Duodenal mucosa (tissue), 2 donors: ENCODE measurements around the gene PEAK1.

Experiments
- H3K27ac ChIP-seq: one replicate; pipeline ENCODE4 v1.7.0; 2013; ENCODE audit warnings: low read depth, low read length
- H3K27me3 ChIP-seq, 2 donors: one replicate each; pipeline ENCODE4 v1.7.0; 2013; ENCODE audit warnings: low read length in 2 of 2, control low read depth in 1 of 2; ENCODE audit not compliant: insufficient read depth in 2 of 2, control insufficient read depth in 1 of 2
- H3K36me3 ChIP-seq, 2 donors: one replicate each; pipeline ENCODE4 v1.7.0; 2013; ENCODE audit warnings: low read length in 2 of 2, control low read depth in 1 of 2; ENCODE audit not compliant: insufficient read depth in 2 of 2, control insufficient read depth in 1 of 2
- H3K4me1 ChIP-seq, 2 donors: one replicate each; pipeline ENCODE4 v1.7.0; 2013; ENCODE audit warnings: low read length in 2 of 2, control low read depth in 1 of 2; ENCODE audit not compliant: insufficient read depth in 2 of 2, control insufficient read depth in 1 of 2
- H3K4me3 ChIP-seq, 2 donors: one replicate each; pipeline ENCODE4 v1.7.0; 2013; ENCODE audit warnings: low read length in 2 of 2, low read depth in 1 of 2
- H3K9ac ChIP-seq, 2 donors: one replicate each; pipeline ENCODE4 v1.7.0; 2013; ENCODE audit warnings: low read length in 2 of 2, low read depth in 1 of 2
- H3K9me3 ChIP-seq, 2 donors: one replicate each; pipeline ENCODE4 v1.7.0; 2013; ENCODE audit warnings: low read length in 2 of 2, control low read depth in 1 of 2; ENCODE audit not compliant: control insufficient read depth in 1 of 2

PEAK1 gene

GRCh38 chr15:77066971-77067690, 352.8 kb downstream of the PEAK1 start:
- no peaks in the 10 kb centered on the region for H3K27me3 ChIP-seq
- H3K4me1 ChIP-seq = peaks cover 44 to 59% of the 10 kb centered on the region in 2 donors
- H3K36me3 ChIP-seq = no peaks in the 10 kb centered on the region
- peak overlapping the region; percentile 2 to 36 for H3K9ac ChIP-seq
- peak overlapping the region; percentile 25 to 45 for H3K4me3 ChIP-seq
- peak overlapping the region; percentile 55 for H3K27ac ChIP-seq
- H3K9me3 ChIP-seq = no peaks in the 10 kb centered on the region

GRCh38 chr15:77064539-77065308, 355.2 kb downstream of the PEAK1 start:
- Histone ChIP-seq H3K27me3 (no peaks in the 10 kb centered on the region), H3K36me3 (no peaks in the 10 kb centered on the region), H3K9ac (no peak overlapping the region), H3K9me3 (no peaks in the 10 kb centered on the region), H3K4me1 (peaks cover 55 to 73% of the 10 kb centered on the region in 2 donors), H3K27ac (no peak overlapping the region), H3K4me3 (no peak overlapping the region)

DNA sequence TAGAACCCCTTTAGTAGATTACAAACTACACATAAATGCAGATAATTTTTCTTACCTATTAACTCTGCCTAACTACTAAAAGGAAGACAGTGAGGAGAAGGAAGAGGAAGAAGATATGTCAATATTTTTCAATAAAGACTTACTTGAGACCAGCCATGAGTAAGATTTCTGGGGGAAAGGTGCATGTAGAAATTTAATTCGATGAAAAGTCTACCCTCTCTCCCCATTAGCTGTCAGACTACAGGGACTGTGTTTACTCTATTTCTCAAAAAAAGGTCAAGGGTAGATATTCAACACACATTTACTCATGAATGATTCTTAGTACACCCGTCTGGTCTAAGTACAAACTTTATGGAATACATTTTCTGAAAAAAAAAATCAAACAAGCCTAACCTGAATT, 355.8 kb downstream of the PEAK1 start:
- Histone ChIP-seq H3K9ac (no peak overlapping the region), H3K27me3 (no peaks in the 10 kb centered on the region), H3K4me3 (no peak overlapping the region), H3K4me1 (peaks cover 50 to 79% of the 10 kb centered on the region in 2 donors), H3K27ac (no peak overlapping the region), H3K36me3 (no peaks in the 10 kb centered on the region), H3K9me3 (no peaks in the 10 kb centered on the region)

DNA sequence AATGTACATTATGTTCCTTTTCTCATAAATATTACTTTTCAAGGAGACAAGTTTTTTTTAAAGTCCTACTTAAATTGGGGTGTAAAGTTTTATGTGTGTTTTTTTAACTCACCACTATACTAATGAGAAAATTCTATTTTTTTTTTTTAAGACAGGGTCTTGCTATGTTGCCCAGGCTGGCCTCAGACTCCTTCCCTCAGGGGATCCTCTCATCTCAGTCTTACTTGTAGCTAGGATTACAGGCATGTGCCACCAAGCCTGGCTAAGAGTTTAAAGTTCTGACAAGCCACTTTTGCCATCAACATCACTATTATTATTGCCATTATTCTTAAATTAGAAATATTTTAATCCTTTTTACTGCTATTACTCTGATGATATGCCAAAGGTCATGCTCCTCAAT, 356.7 kb downstream of the PEAK1 start:
- H3K4me3 ChIP-seq = no peak overlapping the region
- H3K9ac ChIP-seq = no peak overlapping the region
- H3K27ac ChIP-seq = no peak overlapping the region
- no peaks in the 10 kb centered on the region for H3K27me3 ChIP-seq
- peaks cover 47 to 78% of the 10 kb centered on the region in 2 donors for H3K4me1 ChIP-seq
- H3K36me3 ChIP-seq = no peaks in the 10 kb centered on the region
- no peaks in the 10 kb centered on the region for H3K9me3 ChIP-seq

- Histone ChIP-seq H3K9ac (no peak overlapping the region), H3K9me3 (no peaks in the 10 kb centered on the region), H3K27ac (no peak overlapping the region), H3K4me1 (peaks cover 33 to 71% of the 10 kb centered on the region in 2 donors), H3K27me3 (no peaks in the 10 kb centered on the region), H3K36me3 (no peaks in the 10 kb centered on the region), H3K4me3 (no peak overlapping the region)
These were observed 359.4 kb downstream of the PEAK1 start for GRCh38 chr15:77060546-77060945.

DNA sequence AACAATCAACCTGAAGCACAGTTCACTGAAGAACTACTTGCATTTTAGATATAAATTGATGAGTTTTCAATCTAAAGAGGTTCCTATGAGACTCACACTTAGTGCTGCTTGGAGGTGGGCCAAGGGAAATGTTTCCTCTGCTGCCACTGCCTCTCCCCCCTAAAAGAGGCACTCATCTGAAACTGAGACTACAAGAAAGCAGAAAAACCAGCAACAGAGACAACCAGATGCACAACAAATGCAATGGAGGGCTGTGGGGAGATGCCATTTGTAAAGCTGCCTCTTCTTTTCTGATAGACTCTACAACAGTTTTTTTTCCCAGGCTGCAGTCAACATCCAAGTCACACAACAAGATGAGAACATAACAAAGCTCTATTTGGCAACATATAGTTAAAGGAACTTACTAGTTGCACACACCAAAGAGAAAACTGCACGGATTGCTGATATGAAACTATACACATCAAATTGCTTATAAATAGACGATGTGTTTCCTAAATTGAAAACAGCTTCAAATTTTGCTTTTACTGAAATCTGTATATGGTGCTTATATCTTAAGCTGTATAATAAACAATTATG, 360.0 kb downstream of the PEAK1 start:
- H3K27ac ChIP-seq = no peak overlapping the region
- H3K9me3 ChIP-seq = no peaks in the 10 kb centered on the region
- H3K4me3 ChIP-seq = no peak overlapping the region
- H3K36me3 ChIP-seq = peaks cover 0 to under 1% of the 10 kb centered on the region in 2 donors
- no peaks in the 10 kb centered on the region for H3K27me3 ChIP-seq
- H3K9ac ChIP-seq = no peak overlapping the region
- peaks cover 30 to 72% of the 10 kb centered on the region in 2 donors for H3K4me1 ChIP-seq

DNA sequence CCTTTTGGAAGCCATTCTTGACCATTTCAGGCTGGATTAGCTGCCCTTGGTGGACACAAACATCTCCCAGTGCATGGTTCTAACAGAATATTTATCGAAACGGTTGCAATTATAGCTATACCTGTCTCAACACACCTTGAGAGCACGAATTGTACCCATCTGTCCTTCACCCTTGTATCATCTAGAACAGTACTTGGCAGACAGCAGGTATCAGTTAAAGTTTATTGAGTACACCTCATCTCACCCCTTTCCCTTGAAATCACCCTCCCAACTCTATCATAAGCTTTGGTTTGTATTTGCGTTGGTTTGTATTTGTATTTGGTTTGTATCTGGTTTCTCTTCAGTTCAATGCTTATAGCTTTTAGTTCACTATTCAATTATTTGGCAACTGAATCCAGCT, 361.4 kb downstream of the PEAK1 start:
- Histone ChIP-seq H3K4me1 (peaks cover 30 to 65% of the 10 kb centered on the region in 2 donors), H3K27ac (no peak overlapping the region), H3K9me3 (no peaks in the 10 kb centered on the region), H3K4me3 (no peak overlapping the region), H3K9ac (no peak overlapping the region), H3K27me3 (no peaks in the 10 kb centered on the region), H3K36me3 (peaks cover 5 to 11% of the 10 kb centered on the region in 2 donors)

GRCh38 chr15:77057685-77058084, 362.2 kb downstream of the PEAK1 start:
- H3K4me3 ChIP-seq = no peak overlapping the region
- H3K9me3 ChIP-seq = no peaks in the 10 kb centered on the region
- no peaks in the 10 kb centered on the region for H3K27me3 ChIP-seq
- peaks cover 9 to 13% of the 10 kb centered on the region in 2 donors for H3K36me3 ChIP-seq
- H3K9ac ChIP-seq = no peak overlapping the region
- no peak overlapping the region for H3K27ac ChIP-seq
- H3K4me1 ChIP-seq = peaks cover 29 to 61% of the 10 kb centered on the region in 2 donors

DNA sequence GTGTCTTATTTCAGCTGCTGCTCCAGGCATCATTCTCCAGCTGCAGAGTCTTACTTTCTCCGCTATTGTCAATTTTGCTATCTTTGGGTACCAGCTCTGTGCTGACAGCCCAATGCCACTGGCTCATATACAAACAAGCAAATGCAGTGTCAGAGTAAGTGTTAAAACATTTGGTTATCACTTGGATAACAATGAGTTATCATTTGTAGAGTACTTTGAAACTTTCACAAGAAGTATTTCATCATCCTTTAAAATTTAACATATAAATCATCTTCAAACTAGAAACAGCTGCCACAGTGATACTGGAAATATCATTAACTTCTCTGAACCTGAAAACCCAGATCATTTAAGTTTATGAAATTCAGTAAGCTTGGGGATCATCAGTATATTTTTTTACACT, 362.8 kb downstream of the PEAK1 start:
- no peaks in the 10 kb centered on the region for H3K9me3 ChIP-seq
- H3K4me1 ChIP-seq = peaks cover 26 to 54% of the 10 kb centered on the region in 2 donors
- H3K27me3 ChIP-seq = no peaks in the 10 kb centered on the region
- no peak overlapping the region for H3K9ac ChIP-seq
- no peak overlapping the region for H3K4me3 ChIP-seq
- peaks cover 15 to 19% of the 10 kb centered on the region in 2 donors for H3K36me3 ChIP-seq
- no peak overlapping the region for H3K27ac ChIP-seq

- Histone ChIP-seq H3K9ac (no peak overlapping the region), H3K4me3 (no peak overlapping the region), H3K4me1 (peaks cover 10 to 29% of the 10 kb centered on the region in 2 donors), H3K36me3 (peaks cover 27 to 33% of the 10 kb centered on the region in 2 donors), H3K27me3 (no peaks in the 10 kb centered on the region), H3K9me3 (no peaks in the 10 kb centered on the region), H3K27ac (no peak overlapping the region)
These were observed 366.2 kb downstream of the PEAK1 start for GRCh38 chr15:77053709-77054108.
